Fibroblast of mammary gland (primary cell): ENCODE results near the gene APPL1.

Source experiments
- DNase-seq: peaks from one replicate; pipeline ENCODE4 v3.0.0-alpha.2; 2010; ENCODE audit warnings: low read depth
- H3K4me3 ChIP-seq: 2 replicates; pipeline ENCODE4 v1.5.1; 2011; ENCODE audit warnings: low read depth, mild to moderate bottlenecking, low read length, moderate library complexity; ENCODE audit not compliant: control insufficient read depth
- TF ChIP-seq, protein P1 (sequence below): conservative IDR thresholded peaks from 2 replicates; pipeline ENCODE4 v1.5.1; 2011; ENCODE audit warnings: low read depth, low read length, inconsistent platforms; ENCODE audit not compliant: control insufficient read depth, insufficient read depth

APPL1 gene

DNA sequence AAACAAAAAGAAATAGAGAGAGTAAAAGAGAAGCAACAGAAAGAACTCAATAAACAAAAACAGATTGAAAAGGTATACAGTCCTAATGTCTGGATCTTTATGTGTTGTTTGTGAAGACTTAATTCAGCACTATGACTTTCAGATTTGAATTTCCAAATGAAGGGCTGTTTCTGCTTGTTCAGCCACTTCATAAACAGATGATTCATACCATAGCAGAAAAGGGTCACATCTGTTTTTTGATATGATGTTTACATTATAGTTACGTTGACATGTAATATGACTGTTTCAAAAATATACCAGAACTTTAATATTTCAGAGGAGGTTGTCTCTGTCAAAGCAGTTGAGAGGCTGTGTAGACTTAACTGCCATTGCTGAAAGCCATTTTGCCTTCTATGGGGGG is 40.9 kb downstream of the APPL1 start:
- TF ChIP-seq, protein P1, sequence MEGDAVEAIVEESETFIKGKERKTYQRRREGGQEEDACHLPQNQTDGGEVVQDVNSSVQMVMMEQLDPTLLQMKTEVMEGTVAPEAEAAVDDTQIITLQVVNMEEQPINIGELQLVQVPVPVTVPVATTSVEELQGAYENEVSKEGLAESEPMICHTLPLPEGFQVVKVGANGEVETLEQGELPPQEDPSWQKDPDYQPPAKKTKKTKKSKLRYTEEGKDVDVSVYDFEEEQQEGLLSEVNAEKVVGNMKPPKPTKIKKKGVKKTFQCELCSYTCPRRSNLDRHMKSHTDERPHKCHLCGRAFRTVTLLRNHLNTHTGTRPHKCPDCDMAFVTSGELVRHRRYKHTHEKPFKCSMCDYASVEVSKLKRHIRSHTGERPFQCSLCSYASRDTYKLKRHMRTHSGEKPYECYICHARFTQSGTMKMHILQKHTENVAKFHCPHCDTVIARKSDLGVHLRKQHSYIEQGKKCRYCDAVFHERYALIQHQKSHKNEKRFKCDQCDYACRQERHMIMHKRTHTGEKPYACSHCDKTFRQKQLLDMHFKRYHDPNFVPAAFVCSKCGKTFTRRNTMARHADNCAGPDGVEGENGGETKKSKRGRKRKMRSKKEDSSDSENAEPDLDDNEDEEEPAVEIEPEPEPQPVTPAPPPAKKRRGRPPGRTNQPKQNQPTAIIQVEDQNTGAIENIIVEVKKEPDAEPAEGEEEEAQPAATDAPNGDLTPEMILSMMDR: no peak
- peak; percentile 26 for DNase-seq
- no peak overlapping the region for H3K4me3 ChIP-seq

DNA sequence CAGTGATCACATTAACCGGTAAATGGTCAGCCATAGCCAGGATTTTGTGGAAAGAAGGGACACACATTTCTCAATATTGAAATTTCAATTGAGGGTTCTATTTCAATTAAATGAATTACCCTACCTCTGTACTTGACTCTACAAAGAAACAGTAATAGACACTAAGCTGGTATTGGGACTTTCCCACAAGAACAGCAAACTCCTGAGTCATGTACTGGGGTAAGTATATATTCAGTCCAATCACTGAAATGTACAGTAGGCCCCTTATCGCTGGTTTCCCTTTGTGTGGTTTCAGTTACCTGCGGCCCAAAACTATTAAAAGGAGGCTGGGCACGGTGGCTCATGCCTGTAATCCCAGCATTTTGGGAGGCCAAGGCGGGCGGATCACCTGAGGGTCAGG is 47.3 kb downstream of the APPL1 start:
- DNase-seq: no peak
- TF ChIP-seq, protein P1: no peak
- H3K4me3 ChIP-seq: no peak overlapping the region

DNA sequence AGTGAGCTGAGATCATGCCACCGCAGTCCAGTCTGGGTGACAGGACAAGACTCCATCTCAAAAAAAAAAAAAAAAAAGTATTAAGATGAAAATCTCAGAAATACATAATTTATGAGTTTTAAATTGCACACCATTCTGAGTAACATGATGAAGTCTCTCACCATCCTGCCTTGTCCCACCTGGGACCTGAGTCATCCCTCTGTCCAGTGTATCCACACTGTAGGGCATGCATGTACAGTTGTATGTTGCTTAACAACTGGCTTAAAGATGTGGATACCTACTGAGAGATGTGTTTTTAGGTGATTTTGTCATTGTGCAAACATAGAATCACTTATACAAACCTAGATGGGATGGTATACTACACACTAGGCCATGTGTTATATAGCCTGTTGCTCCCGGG is 47.9 kb downstream of the APPL1 start:
- TF ChIP-seq, protein P1: no peak
- peak; percentile 28 for DNase-seq
- H3K4me3 ChIP-seq: no peak overlapping the region

DNA sequence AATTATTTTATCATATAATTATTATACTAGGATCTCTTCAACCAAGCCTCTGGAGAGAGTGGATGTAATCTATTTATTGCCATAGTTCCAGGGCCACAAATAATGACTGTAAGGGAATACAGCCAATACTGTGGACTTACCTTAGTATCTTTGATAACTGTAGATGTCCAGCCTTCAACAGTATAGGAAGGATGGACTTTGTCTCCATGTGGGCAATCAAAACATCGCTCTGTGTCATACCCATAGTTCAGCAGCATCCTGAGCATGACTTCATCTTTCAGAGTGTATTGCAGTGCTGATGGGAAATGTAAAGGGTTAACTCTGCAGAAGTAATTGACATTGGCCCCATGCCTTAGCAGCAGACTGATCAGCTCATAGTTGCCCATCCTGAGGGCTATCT is 50.7 kb downstream of the APPL1 start:
- TF ChIP-seq, protein P1: no peak
- DNase-seq: no peak

DNA sequence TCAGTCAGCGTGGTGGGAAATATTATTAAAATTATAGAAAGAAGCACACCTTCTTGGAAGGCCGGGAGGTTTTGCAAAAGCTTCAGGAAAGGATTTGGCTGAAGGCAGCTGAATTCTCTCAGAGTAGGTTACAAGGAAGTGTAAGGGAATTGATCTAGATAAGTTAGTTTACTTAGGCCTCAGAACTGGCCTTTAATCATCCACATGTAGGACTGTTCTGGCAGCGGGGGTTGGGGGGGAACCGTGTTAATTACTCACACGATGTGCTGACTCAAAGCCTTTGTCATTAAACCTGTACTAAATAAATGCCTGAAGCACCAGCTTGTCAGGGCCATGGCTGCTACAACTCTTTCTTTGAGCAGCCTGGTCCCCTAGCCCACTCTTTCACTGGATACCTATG is 52.2 kb downstream of the APPL1 start:
- no peak overlapping the region for H3K4me3 ChIP-seq
- TF ChIP-seq, protein P1: no peak
- DNase-seq: no peak

More for the DNA sequence above, 50.7 kb downstream of the APPL1 start:
- H3K4me3 ChIP-seq: no peak overlapping the region

DNA sequence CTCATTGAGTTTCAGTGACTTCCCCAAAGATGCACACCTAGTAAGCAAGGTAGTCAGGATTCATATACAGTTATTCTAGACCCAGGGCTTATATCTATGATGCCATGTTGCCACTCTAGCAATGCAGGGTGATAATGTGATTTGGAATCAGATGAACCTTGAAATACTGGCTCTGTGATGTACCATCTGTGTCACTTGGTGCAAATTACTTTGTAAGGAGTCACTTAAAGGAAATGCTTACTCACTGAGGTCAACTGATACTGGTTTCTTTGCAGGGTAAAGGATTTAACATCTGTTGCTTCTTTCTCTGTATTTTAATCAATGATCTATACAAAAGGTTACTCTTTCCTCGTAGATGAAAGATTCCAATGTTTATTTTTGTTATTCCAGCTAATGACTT is 54.2 kb downstream of the APPL1 start:
- DNase-seq: peak; percentile 47

More for the DNA sequence above, 54.2 kb downstream of the APPL1 start:
- TF ChIP-seq, protein P1: no peak
- H3K4me3 ChIP-seq: no peak overlapping the region
